GM12878 (cell line): ENCODE measurements around the gene SLC44A4. TPM values are rescaled to one million over a fixed set of nuclear protein-coding genes. Genes with fewer than 3 reads are reported as not detected.

ENCODE experiments used
- ATAC-seq: fragments of 200-7000 bp; cut with Tn5 transposase; 3 replicates; pipeline ENCODE4 v1.9.1; 2020; ENCODE audit warnings: mild to moderate bottlenecking, moderate library complexity
- BruUV-seq: library from RNA; stranded (reverse); fragments of 400-500 nt; replicated peaks from 2 replicates; lab custom pipeline; 2021; lab: Mats Ljungman, UMichigan
- CTCF ChIA-PET: fragments of 300-600 bp; sonication (Branson Sonifier 250); formaldehyde crosslinking; extraction: SDS; loops from one replicate; lab custom pipeline; 2021; ENCODE audit warnings: inconsistent platforms; lab: Yijun Ruan, JAX
- POLR2A ChIA-PET: fragments of 350-600 bp; formaldehyde crosslinking; extraction: SDS; loops from one replicate; lab custom pipeline; 2021; ENCODE audit warnings: inconsistent platforms; lab: Charles Lee
- RAD21 ChIA-PET: fragments of 300-600 bp; sonication (Branson Sonifier 250); formaldehyde crosslinking; loops from one replicate; lab custom pipeline; 2023; ENCODE audit warnings: antibody characterized with exemption; ENCODE audit not compliant: unreplicated experiment; lab: Charles Lee
- SMC1A ChIA-PET: fragments of 300-600 bp; sonication (Branson Sonifier 250); formaldehyde crosslinking; loops from one replicate; lab custom pipeline; 2023; ENCODE audit not compliant: unreplicated experiment, uncharacterized antibody; lab: Charles Lee
- DNase-seq: peaks from one replicate; pipeline ENCODE4 v3.0.0-alpha.2; 2011; ENCODE audit warnings: low read depth, low spot score
- FAIRE-seq: peaks from 3 replicates; lab custom pipeline; 2011; peaks lifted over from hg19 to GRCh38; lab: Jason Lieb, UNC
- H2AFZ ChIP-seq: 2 replicates; pipeline ENCODE4 v1.6.0; 2011; ENCODE audit warnings: low read depth, low read length, control low read depth; ENCODE audit not compliant: control insufficient read depth
- H3K27ac ChIP-seq: 2 replicates; pipeline ENCODE4 v1.5.1; 2011; ENCODE audit warnings: control low read depth; ENCODE audit not compliant: control insufficient read depth, insufficient read depth
- H3K27me3 ChIP-seq, 2 experiments: replicated peaks in 1 of 2; 2 replicates each; pipeline versions ENCODE4 v1.6.0 to v1.6.1; 2011; ENCODE audit warnings: low read length in 1 of 2; ENCODE audit not compliant: control insufficient read depth in 2 of 2, insufficient read depth in 2 of 2
- H3K36me3 ChIP-seq, 2 experiments: 2 replicates each; pipeline ENCODE4 v1.5.1; 2011; ENCODE audit warnings: low read length in 1 of 2; ENCODE audit not compliant: control insufficient read depth in 2 of 2, insufficient read depth in 2 of 2
- H3K4me1 ChIP-seq: 2 replicates; pipeline ENCODE4 v1.6.1; 2011; ENCODE audit warnings: mild to moderate bottlenecking, low read length, moderate library complexity, mixed read lengths; ENCODE audit not compliant: control insufficient read depth, insufficient read depth
- H3K4me2 ChIP-seq: 2 replicates; pipeline ENCODE4 v1.6.0; 2011; ENCODE audit warnings: control low read depth; ENCODE audit not compliant: control insufficient read depth, insufficient read depth
- H3K4me3 ChIP-seq: fragments of 200-600 bp; sonication (generic); 2 replicates; pipeline ENCODE4 v1.5.1; 2016
- H3K79me2 ChIP-seq: 2 replicates; pipeline ENCODE4 v1.6.0; 2011; ENCODE audit warnings: low read length; ENCODE audit not compliant: control insufficient read depth, insufficient read depth
- H3K9ac ChIP-seq: 2 replicates; pipeline ENCODE4 v1.8.0; 2011; ENCODE audit warnings: low read length, control low read depth, mixed read lengths; ENCODE audit not compliant: control insufficient read depth, insufficient read depth
- H3K9me3 ChIP-seq: replicated peaks from 3 replicates; pipeline ENCODE4 v1.5.1; 2011; ENCODE audit warnings: mild to moderate bottlenecking, low read length; ENCODE audit not compliant: control insufficient read depth, insufficient read depth
- H4K20me1 ChIP-seq: 2 replicates; pipeline ENCODE4 v1.6.0; 2011; ENCODE audit not compliant: control insufficient read depth, insufficient read depth
- CHD1 ChIP-seq: IDR thresholded peaks from 2 replicates; pipeline ENCODE4 v1.6.1; 2012; ENCODE audit warnings: low read depth, low read length, improper control_type of control experiment
- E2F4 ChIP-seq: IDR thresholded peaks from 2 replicates; pipeline ENCODE4 v1.6.1; 2012; ENCODE audit warnings: low read depth, low read length, improper control_type of control experiment
- PKNOX1 ChIP-seq: fragments of 450-650 bp; IDR thresholded peaks from 2 replicates; pipeline ENCODE4 v1.6.1; 2016; ENCODE audit warnings: mild to moderate bottlenecking
- RCOR1 ChIP-seq: conservative IDR thresholded peaks from 2 replicates; pipeline ENCODE4 v1.6.1; 2012; ENCODE audit warnings: low read depth, low read length, improper control_type of control experiment
- SRF ChIP-seq, 2 experiments: IDR thresholded peaks; 2 replicates each; pipeline ENCODE4 v1.6.1; 2011; ENCODE audit warnings: low read depth in 2 of 2, low read length in 2 of 2, mild to moderate bottlenecking in 1 of 2, moderate library complexity in 1 of 2
- WGBS: methylation state at CpG from one replicate; pipeline ENCODE4 v1.1.6; 2016; ENCODE audit warnings: low lambda C conversion rate; ENCODE audit not compliant: insufficient replicate concordance, insufficient coverage; ENCODE audit errors: missing lambda C conversion rate; 5-methylcytosine and 5-hydroxymethylcytosine counted together
- in situ Hi-C: fragments of 300-500 bp; cut with MboI; formaldehyde crosslinking; loops from 9 replicates; pipeline ENCODE4 v1.14.3; 2018; ENCODE audit warnings: mixed read lengths
- intact Hi-C: fragments of 100-400 bp; cut with micrococcal nuclease; formaldehyde crosslinking; loops from one replicate; pipeline ENCODE4 v1.14.2; 2022; ENCODE audit not compliant: unreplicated experiment
- polyA plus RNA-seq, 11 experiments: library from polyadenylated mRNA; depleted of rRNA in 4 of 11; unstranded in 6 of 11; stranded (reverse) in 5 of 11; fragments of >200 nt; fragmentation: Nextera tagmentation in 4 of 11; fragmentation: Illumina TruSeq in 1 of 11; extraction: Ambion mirVana in 4 of 11; extraction: Trizol in 1 of 11; gene quantifications; 1 replicate in 1 of 11; 2 replicates in 10 of 11; pipeline versions ENCODE4 v1.2.1 to v1.2.3, GENCODE V29; 2011 to 2016; ENCODE audit warnings: inconsistent platforms in 2 of 11, missing spikeins in 2 of 11, low read depth in 1 of 11
- total RNA-seq, 4 experiments: library from RNA; depleted of rRNA in 3 of 4; stranded (reverse); fragments of >200 nt in 3 of 4; fragmentation: Illumina TruSeq in 1 of 4; extraction: Trizol in 1 of 4; gene quantifications; 2 replicates each; pipeline versions ENCODE4 v1.2.1 to v1.2.3, GENCODE V29; 2013 to 2021
- TF ChIP-seq, protein P1 (sequence below): fragments of 150-350 bp; IDR thresholded peaks from 2 replicates; pipeline ENCODE4 v1.6.1; 2014; ENCODE audit warnings: mild to moderate bottlenecking, low read depth, low read length

SLC44A4 gene
- total and polyA plus RNA-seq, 10 of the 15 experiments (the other 5 are each of a cell fraction or from before 2014, with no cell fraction given): 0.04 to 0.24 (median 0.15) TPM; not detected in 3

GRCh38 chr6:31874084-31874670, 4.6 kb downstream of the SLC44A4 start (continued):
- TF ChIP-seq RCOR1 (no peak), CHD1 (no peak), SRF (IDR thresholded peaks at IDR 0.05; ENCODE audit: low read depth in 2 of 2, low read length in 2 of 2) (no peak), E2F4 (no peak)

DNA sequence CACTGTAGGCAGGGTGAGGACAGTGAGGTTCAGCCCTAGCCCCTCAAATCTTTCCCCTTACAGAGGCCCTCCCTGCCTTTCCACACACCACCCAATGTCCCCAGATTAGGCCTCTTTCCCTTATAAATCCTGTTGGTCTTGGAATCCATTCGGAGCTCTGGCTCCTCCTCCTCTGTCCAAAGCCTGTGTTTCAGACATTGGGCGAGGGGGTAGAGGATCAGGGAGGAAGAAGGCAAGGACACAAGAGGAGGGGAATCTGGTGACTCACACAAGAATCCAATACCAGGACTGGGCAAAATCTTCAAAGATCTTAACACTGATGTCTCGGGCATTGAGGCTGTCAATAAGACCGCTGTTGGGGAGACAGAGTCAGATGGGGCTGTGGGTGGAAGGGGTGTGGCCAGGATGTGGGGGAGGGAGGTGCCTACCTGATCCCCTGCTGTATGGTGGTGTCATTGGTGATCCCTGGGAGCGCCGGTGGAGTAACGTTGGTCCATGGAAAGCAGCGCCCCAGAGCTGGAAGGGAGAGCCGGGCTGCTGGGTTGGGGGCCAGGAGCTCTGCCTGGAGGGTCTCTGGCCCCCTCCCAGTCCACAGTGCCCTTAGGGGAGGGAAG, 7.6 kb downstream of the SLC44A4 start:
- 38% methylated on average over 9 of the region's 9 CpGs for WGBS
- ATAC-seq (no peak), DNase-seq (no peak), FAIRE-seq (no peak)
- intact Hi-C loops (no loop called here), in situ Hi-C loops (no loop called here)
- ChIA-PET CTCF (no interaction called here), SMC1A (interaction anchor here (1.2 kb wide), 1 partner anchor 9 kb away, joined by 3 read pairs; the partner anchor contains the start of gene NEU1)
- TF ChIP-seq, protein P1, sequence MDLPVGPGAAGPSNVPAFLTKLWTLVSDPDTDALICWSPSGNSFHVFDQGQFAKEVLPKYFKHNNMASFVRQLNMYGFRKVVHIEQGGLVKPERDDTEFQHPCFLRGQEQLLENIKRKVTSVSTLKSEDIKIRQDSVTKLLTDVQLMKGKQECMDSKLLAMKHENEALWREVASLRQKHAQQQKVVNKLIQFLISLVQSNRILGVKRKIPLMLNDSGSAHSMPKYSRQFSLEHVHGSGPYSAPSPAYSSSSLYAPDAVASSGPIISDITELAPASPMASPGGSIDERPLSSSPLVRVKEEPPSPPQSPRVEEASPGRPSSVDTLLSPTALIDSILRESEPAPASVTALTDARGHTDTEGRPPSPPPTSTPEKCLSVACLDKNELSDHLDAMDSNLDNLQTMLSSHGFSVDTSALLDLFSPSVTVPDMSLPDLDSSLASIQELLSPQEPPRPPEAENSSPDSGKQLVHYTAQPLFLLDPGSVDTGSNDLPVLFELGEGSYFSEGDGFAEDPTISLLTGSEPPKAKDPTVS: no peak
- TF ChIP-seq PKNOX1: no peak
- TF ChIP-seq, all 136 proteins: peak for 0
- ChIA-PET POLR2A (no interaction called here), RAD21 (no interaction called here)
- Histone ChIP-seq H2AFZ (no peak overlapping the region), H3K27ac (no peak overlapping the region), H3K4me1 (no peaks in the 10 kb centered on the region), H3K9ac (no peak overlapping the region), H3K27me3 (no peaks in the 10 kb centered on the region), H4K20me1 (no peaks in the 10 kb centered on the region), H3K4me2 (no peak overlapping the region), H3K4me3 (no peak overlapping the region), H3K36me3 (no peaks in the 10 kb centered on the region), H3K9me3 (no peaks in the 10 kb centered on the region), H3K79me2 (no peaks in the 10 kb centered on the region)
- no TSS peak for BruUV-seq
